GM06990 (cell line): Measurements from ENCODE around the gene FST.
A peak's percentile ranks its signal among the peaks of the same experiment; 100 is the strongest.

Experiments used
- DNase-seq: peaks from one replicate; pipeline ENCODE4 v3.0.0-alpha.2; 2011; ENCODE audit not compliant: insufficient read length; ENCODE audit errors: extremely low read depth
- H3K27me3 ChIP-seq: replicated peaks from 2 replicates; pipeline ENCODE4 v1.6.0; 2011; ENCODE audit warnings: low read length; ENCODE audit not compliant: control insufficient read depth, insufficient read depth
- H3K36me3 ChIP-seq: 2 replicates; pipeline ENCODE4 v1.5.1; 2011; ENCODE audit warnings: low read length; ENCODE audit not compliant: control insufficient read depth, insufficient read depth
- H3K4me3 ChIP-seq: replicated peaks from 2 replicates; pipeline ENCODE4 v1.5.1; 2011; ENCODE audit warnings: low read depth, mild to moderate bottlenecking, control low read depth, low read length
- TF ChIP-seq, protein P1 (sequence below): IDR thresholded peaks from 2 replicates; pipeline ENCODE4 v1.5.1; 2011; ENCODE audit warnings: low read length, control low read depth, mild to moderate bottlenecking, inconsistent platforms; ENCODE audit not compliant: insufficient read depth, poor library complexity, severe bottlenecking

FST gene

GRCh38 chr5:53480416-53481158 is at the start of gene FST:
Gene FST (plus strand): TSS chr5:53480629. CDS start chr5:53480792, 163 bp downstream.
- no peak for DNase-seq
- Histone ChIP-seq H3K36me3 (no peaks in the 10 kb centered on the region), H3K27me3 (no peaks in the 10 kb centered on the region; the same call in none of the 2 replicates), H3K4me3 (peak within 1 kb of the TSS; percentile 54)
- TF ChIP-seq, protein P1, sequence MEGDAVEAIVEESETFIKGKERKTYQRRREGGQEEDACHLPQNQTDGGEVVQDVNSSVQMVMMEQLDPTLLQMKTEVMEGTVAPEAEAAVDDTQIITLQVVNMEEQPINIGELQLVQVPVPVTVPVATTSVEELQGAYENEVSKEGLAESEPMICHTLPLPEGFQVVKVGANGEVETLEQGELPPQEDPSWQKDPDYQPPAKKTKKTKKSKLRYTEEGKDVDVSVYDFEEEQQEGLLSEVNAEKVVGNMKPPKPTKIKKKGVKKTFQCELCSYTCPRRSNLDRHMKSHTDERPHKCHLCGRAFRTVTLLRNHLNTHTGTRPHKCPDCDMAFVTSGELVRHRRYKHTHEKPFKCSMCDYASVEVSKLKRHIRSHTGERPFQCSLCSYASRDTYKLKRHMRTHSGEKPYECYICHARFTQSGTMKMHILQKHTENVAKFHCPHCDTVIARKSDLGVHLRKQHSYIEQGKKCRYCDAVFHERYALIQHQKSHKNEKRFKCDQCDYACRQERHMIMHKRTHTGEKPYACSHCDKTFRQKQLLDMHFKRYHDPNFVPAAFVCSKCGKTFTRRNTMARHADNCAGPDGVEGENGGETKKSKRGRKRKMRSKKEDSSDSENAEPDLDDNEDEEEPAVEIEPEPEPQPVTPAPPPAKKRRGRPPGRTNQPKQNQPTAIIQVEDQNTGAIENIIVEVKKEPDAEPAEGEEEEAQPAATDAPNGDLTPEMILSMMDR = no peak

DNA sequence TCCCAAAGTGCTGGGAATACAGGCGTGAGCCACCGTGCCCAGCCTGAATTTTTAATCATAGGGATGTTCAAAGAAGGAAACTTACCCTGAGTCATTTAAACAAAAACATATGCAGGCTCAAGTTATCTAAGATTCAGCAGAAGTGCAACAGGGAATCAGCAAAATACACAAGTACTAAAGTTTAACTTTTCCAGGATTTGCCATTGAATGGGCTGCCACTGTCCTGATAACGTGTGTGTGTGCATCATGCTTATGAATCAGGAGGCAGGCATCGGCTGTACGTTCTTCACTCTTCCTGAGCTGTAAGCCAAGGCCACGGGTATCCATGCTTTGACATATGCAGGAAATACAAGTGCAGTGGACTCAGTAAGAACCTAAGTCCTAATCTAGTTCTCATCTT is 48.8 kb upstream of the FST start:
- Histone ChIP-seq H3K36me3 (no peaks in the 10 kb centered on the region), H3K4me3 (no peak overlapping the region), H3K27me3 (no peaks in the 10 kb centered on the region; the same call in 1 of the 2 replicates)
- no peak for DNase-seq
- TF ChIP-seq, protein P1 = no peak

- Histone ChIP-seq H3K36me3 (no peaks in the 10 kb centered on the region), H3K4me3 (no peak overlapping the region), H3K27me3 (no peaks in the 10 kb centered on the region; the same call in 1 of the 2 replicates)
- DNase-seq = no peak
- TF ChIP-seq, protein P1 = no peak
Observed at GRCh38 chr5:53433026-53433425, 47.4 kb upstream of the FST start.

- TF ChIP-seq, protein P1 = no peak
- Histone ChIP-seq H3K4me3 (no peak overlapping the region), H3K27me3 (no peaks in the 10 kb centered on the region; the same call in 1 of the 2 replicates), H3K36me3 (no peaks in the 10 kb centered on the region)
- DNase-seq = no peak
Observed at GRCh38 chr5:53434541-53434940, 45.9 kb upstream of the FST start.

DNA sequence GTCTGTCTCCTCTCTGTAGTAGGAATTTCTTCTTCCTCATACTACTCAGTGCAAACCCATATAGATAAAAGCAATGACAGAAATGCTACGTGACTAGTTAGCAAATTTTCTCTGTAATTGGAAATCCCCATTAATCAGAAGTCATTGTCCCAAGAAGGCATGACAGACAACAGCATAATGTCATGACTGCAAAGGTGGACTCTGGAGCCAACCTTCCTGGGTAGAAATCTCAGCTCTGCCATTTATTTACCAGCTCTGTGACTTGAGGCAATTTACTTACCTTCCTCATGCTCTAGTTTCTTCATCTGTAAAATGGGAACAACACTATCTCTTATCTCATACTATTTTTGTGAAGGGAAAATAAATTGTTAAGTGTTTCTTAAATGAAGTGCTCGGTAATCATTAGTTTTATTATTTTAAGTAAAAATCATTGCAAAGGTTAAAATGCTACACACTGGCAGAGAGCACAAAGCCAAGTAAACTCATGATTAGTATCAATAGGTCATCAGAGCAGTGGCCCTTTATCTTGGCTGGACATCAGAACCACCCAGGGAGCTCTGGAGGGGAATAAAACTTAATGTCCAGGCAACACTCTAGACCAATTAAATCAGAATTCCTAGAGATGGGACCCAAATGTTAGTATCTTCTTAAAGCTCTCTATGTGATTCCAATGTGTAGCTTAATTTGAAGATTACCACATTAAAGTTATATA is 43.8 kb upstream of the FST start:
- Histone ChIP-seq H3K4me3 (no peak overlapping the region), H3K27me3 (no peaks in the 10 kb centered on the region; the same call in 1 of the 2 replicates), H3K36me3 (no peaks in the 10 kb centered on the region)
- TF ChIP-seq, protein P1 = no peak
- DNase-seq = no peak
